A549 (cell line): ENCODE results near the gene MYO1D. TPM values are rescaled to one million over a fixed set of nuclear protein-coding genes. Genes with fewer than 3 reads are reported as not detected.
"Not testable (repeated sequence)": the region's sequence is repeated elsewhere in the genome, so short reads cannot be mapped to it uniquely, and the experiment has no call there.

Experiments used
- ATAC-seq, 2 experiments: fragments of 200-7000 bp in 1 of 2; fragments of >200 bp in 1 of 2; cut with Nextera tagmentation in 1 of 2; cut with Tn5 transposase in 1 of 2; 3 replicates each; pipeline versions ENCODE4 v1.8.0 to v1.9.1; 2018 to 2020; ENCODE audit warnings: mild to moderate bottlenecking in 1 of 2, moderate library complexity in 1 of 2
- CTCF ChIA-PET: fragments of 300-600 bp; sonication (Branson Sonifier 250); formaldehyde crosslinking; extraction: SDS; loops from one replicate; lab custom pipeline; 2021; ENCODE audit warnings: antibody characterized with exemption, inconsistent platforms; lab: Yijun Ruan, JAX
- POLR2A ChIA-PET: fragments of 350-600 bp; formaldehyde crosslinking; extraction: SDS; loops from one replicate; lab custom pipeline; 2021; ENCODE audit warnings: antibody characterized with exemption, inconsistent platforms; lab: Yijun Ruan, JAX
- DNase-seq, 2 experiments: peaks; one replicate each; pipeline versions ENCODE4 v3.0.0 to v3.0.0-alpha.2; 2011 to 2016; ENCODE audit warnings: low read depth in 1 of 2, low spot score in 1 of 2
- FAIRE-seq: peaks from 2 replicates; lab custom pipeline; 2011; peaks lifted over from hg19 to GRCh38; lab: Jason Lieb, UNC
- H3K27ac ChIP-seq, 2 experiments: fragments of >200 bp; sonication (Bioruptor Twin); formaldehyde crosslinking; 3 replicates each; pipeline ENCODE4 v1.5.1; 2016 to 2017
- H3K4me1 ChIP-seq: fragments of >200 bp; sonication (Bioruptor Twin); formaldehyde crosslinking; 3 replicates; pipeline ENCODE4 v1.6.1; 2016
- H3K4me2 ChIP-seq: fragments of >200 bp; sonication (Bioruptor Twin); formaldehyde crosslinking; 3 replicates; pipeline ENCODE4 v1.6.1; 2016
- H3K4me3 ChIP-seq: fragments of >200 bp; sonication (Bioruptor Twin); formaldehyde crosslinking; 3 replicates; pipeline ENCODE4 v1.5.1; 2016
- H3K9me3 ChIP-seq: fragments of >200 bp; sonication (Bioruptor Twin); formaldehyde crosslinking; 3 replicates; pipeline ENCODE4 v1.6.1; 2016
- CHD4 ChIP-seq: fragments of 200-600 bp; sonication (generic); IDR thresholded peaks from 2 replicates; pipeline ENCODE4 v1.6.1; 2016; ENCODE audit warnings: antibody characterized with exemption, mild to moderate bottlenecking, borderline replicate concordance
- EHF ChIP-seq: fragments of 250-450 bp; sonication (Bioruptor Pico); IDR thresholded peaks from 2 replicates; pipeline ENCODE4 v1.5.0; 2020; ENCODE audit warnings: mild to moderate bottlenecking
- FOSB ChIP-seq: fragments of 250-450 bp; sonication (Bioruptor Pico); IDR thresholded peaks from 2 replicates; pipeline ENCODE4 v1.5.0; 2020; ENCODE audit warnings: mild to moderate bottlenecking, moderate library complexity
- HDAC2 ChIP-seq: fragments of 200-600 bp; sonication (generic); IDR thresholded peaks from 2 replicates; pipeline ENCODE4 v1.6.1; 2016
- HEYL ChIP-seq: fragments of 250-450 bp; sonication (Bioruptor Pico); IDR thresholded peaks from 2 replicates; pipeline ENCODE4 v1.8.0; 2021; ENCODE audit warnings: mild to moderate bottlenecking, moderate library complexity
- JUN ChIP-seq, 2 experiments: fragments of >200 bp; sonication (Bioruptor Twin); formaldehyde crosslinking; IDR thresholded peaks; 2 replicates in 1 of 2; 3 replicates in 1 of 2; pipeline ENCODE4 v1.6.1; 2016 to 2017
- JUNB ChIP-seq: fragments of >200 bp; sonication (Bioruptor Twin); formaldehyde crosslinking; IDR thresholded peaks from 2 replicates; pipeline ENCODE4 v1.6.1; 2016
- KDM1A ChIP-seq: fragments of 200-600 bp; sonication (generic); IDR thresholded peaks from 2 replicates; pipeline ENCODE4 v1.6.1; 2016; ENCODE audit warnings: low read depth, mild to moderate bottlenecking
- POLR2AphosphoS2 ChIP-seq: conservative IDR thresholded peaks from 2 replicates; pipeline ENCODE4 v1.6.1; 2012; ENCODE audit warnings: low read length, improper control_type of control experiment, inconsistent platforms
- RFX5 ChIP-seq: fragments of 450-650 bp; IDR thresholded peaks from 2 replicates; pipeline ENCODE4 v1.7.1; 2014; ENCODE audit warnings: antibody characterized with exemption, mild to moderate bottlenecking, moderate library complexity
- SREBF2 ChIP-seq: fragments of 450-650 bp; IDR thresholded peaks from 2 replicates; pipeline ENCODE4 v1.6.1; 2014; ENCODE audit warnings: mild to moderate bottlenecking, moderate library complexity
- TP53 ChIP-seq: fragments of 250-450 bp; sonication (Bioruptor Pico); IDR thresholded peaks from 2 replicates; pipeline ENCODE4 v1.5.0; 2021; ENCODE audit warnings: mild to moderate bottlenecking, moderate library complexity
- ZNF302 ChIP-seq: fragments of 250-450 bp; sonication (Bioruptor Pico); IDR thresholded peaks from 2 replicates; pipeline ENCODE4 v1.9.0; 2021; ENCODE audit warnings: inconsistent platforms, mild to moderate bottlenecking, moderate library complexity
- ZSCAN20 ChIP-seq: fragments of 250-450 bp; sonication (Bioruptor Pico); IDR thresholded peaks from 2 replicates; pipeline ENCODE4 v1.8.0; 2022; ENCODE audit warnings: mild to moderate bottlenecking, moderate library complexity
- WGBS: methylation state at CpG from one replicate; pipeline ENCODE4 v1.1.6; 2017; ENCODE audit errors: missing lambda C conversion rate; 5-methylcytosine and 5-hydroxymethylcytosine counted together
- polyA plus RNA-seq, 4 experiments: library from polyadenylated mRNA; depleted of rRNA in 3 of 4; stranded (reverse); fragments of >200 nt; fragmentation: RNase III in 1 of 4; extraction: RNeasy Plus Mini Kit Qiagen cat#74134 plus additional on column Dnase treatment in 1 of 4; gene quantifications; 2 replicates in 3 of 4; 3 replicates in 1 of 4; pipeline ENCODE4 v1.2.3, GENCODE V29; 2011 to 2017
- TF ChIP-seq, protein P1 (sequence below): fragments of 200-600 bp; sonication (generic); IDR thresholded peaks from 2 replicates; pipeline ENCODE4 v1.6.1; 2016; ENCODE audit warnings: antibody characterized with exemption, mild to moderate bottlenecking, moderate library complexity
- TF ChIP-seq, protein P2 (sequence below): fragments of >200 bp; sonication (Bioruptor Twin); formaldehyde crosslinking; IDR thresholded peaks from 3 replicates; pipeline ENCODE4 v1.6.1; 2016
- TF ChIP-seq, protein P3 (sequence below): fragments of >200 bp; sonication (Bioruptor Twin); formaldehyde crosslinking; IDR thresholded peaks from 2 replicates; pipeline ENCODE4 v1.6.1; 2016
- TF ChIP-seq, protein P4 (sequence below): fragments of 450-650 bp; IDR thresholded peaks from 2 replicates; pipeline ENCODE4 v1.6.1; 2014; ENCODE audit warnings: antibody characterized with exemption
- TF ChIP-seq, protein P5 (sequence below): fragments of 250-450 bp; sonication (Bioruptor Pico); IDR thresholded peaks from 2 replicates; pipeline ENCODE4 v1.5.0; 2020; ENCODE audit warnings: low read depth, mild to moderate bottlenecking, moderate library complexity

The MYO1D gene
- polyA plus RNA-seq, 2 of the 4 experiments (the other 2 are of a cell fraction): 2.8 to 4.2 TPM

DNA sequence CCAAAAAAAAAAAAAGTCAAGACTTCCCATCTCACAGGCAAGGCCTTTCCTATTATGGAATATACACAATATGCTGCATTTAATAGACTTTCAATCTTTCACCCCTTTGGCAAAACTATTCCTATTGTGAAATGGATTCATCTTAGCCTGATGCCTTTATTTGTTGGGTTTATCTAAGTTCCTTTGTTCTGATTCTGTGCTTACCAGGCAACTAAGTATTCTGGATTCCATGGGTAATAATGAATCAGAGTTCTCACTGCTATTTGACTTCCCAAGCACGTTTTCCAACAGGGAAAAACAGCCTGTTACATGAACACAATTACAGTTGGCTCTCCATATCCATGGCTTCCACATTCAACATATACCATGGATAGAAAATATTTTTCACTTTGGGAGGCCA is 135.5 kb downstream of the MYO1D start (continued):
- TF ChIP-seq, protein P1, sequence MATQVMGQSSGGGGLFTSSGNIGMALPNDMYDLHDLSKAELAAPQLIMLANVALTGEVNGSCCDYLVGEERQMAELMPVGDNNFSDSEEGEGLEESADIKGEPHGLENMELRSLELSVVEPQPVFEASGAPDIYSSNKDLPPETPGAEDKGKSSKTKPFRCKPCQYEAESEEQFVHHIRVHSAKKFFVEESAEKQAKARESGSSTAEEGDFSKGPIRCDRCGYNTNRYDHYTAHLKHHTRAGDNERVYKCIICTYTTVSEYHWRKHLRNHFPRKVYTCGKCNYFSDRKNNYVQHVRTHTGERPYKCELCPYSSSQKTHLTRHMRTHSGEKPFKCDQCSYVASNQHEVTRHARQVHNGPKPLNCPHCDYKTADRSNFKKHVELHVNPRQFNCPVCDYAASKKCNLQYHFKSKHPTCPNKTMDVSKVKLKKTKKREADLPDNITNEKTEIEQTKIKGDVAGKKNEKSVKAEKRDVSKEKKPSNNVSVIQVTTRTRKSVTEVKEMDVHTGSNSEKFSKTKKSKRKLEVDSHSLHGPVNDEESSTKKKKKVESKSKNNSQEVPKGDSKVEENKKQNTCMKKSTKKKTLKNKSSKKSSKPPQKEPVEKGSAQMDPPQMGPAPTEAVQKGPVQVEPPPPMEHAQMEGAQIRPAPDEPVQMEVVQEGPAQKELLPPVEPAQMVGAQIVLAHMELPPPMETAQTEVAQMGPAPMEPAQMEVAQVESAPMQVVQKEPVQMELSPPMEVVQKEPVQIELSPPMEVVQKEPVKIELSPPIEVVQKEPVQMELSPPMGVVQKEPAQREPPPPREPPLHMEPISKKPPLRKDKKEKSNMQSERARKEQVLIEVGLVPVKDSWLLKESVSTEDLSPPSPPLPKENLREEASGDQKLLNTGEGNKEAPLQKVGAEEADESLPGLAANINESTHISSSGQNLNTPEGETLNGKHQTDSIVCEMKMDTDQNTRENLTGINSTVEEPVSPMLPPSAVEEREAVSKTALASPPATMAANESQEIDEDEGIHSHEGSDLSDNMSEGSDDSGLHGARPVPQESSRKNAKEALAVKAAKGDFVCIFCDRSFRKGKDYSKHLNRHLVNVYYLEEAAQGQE: no peak
- TF ChIP-seq, protein P2, sequence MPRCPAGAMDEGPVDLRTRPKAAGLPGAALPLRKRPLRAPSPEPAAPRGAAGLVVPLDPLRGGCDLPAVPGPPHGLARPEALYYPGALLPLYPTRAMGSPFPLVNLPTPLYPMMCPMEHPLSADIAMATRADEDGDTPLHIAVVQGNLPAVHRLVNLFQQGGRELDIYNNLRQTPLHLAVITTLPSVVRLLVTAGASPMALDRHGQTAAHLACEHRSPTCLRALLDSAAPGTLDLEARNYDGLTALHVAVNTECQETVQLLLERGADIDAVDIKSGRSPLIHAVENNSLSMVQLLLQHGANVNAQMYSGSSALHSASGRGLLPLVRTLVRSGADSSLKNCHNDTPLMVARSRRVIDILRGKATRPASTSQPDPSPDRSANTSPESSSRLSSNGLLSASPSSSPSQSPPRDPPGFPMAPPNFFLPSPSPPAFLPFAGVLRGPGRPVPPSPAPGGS: no peak

DNA sequence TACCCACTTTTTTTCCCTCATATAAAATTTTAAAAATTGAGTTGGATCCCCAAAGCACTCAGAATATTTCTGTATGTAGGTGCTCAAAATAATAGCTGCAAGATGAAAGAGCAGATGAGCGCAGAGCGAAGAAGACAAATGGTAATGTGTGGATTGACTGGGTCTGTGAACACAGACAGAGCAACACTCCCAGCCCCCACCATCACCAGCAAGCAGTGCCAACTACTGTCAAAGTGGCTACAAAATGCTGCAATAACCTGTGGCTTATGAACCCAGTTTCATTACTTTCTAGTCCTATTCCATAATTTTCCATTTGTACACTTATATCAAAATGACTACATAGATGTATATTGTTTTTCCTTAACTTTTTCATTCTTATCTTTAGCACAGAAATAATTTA is 137.2 kb downstream of the MYO1D start:
- H3K27ac ChIP-seq: no peak overlapping the region
- ChIA-PET POLR2A (no interaction called here), CTCF (no interaction called here)
- H3K4me2 ChIP-seq: no peak overlapping the region
- TF ChIP-seq FOSB (CRISPR knock-in tag) (no peak), HDAC2 (no peak), JUN (IDR thresholded peaks at IDR 0.05) (no peak), EHF (no peak), ZNF302 (CRISPR knock-in tag) (no peak), CHD4 (no peak), TP53 (CRISPR knock-in tag) (no peak)
- TF ChIP-seq, protein P3, sequence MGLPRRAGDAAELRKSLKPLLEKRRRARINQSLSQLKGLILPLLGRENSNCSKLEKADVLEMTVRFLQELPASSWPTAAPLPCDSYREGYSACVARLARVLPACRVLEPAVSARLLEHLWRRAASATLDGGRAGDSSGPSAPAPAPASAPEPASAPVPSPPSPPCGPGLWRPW: no peak
- TF ChIP-seq, protein P1: no peak
- H3K4me3 ChIP-seq: no peak overlapping the region
- WGBS: 96% methylated on average over 2 of the region's 2 CpGs
- no peaks in the 10 kb centered on the region for H3K9me3 ChIP-seq
- DNase-seq (no peak), ATAC-seq (no peak), FAIRE-seq (peak; percentile 32)
- H3K4me1 ChIP-seq: 0 out of 3 replicates have a peak, but pooled peaks cover 4% of the 10 kb centered on the region

DNA sequence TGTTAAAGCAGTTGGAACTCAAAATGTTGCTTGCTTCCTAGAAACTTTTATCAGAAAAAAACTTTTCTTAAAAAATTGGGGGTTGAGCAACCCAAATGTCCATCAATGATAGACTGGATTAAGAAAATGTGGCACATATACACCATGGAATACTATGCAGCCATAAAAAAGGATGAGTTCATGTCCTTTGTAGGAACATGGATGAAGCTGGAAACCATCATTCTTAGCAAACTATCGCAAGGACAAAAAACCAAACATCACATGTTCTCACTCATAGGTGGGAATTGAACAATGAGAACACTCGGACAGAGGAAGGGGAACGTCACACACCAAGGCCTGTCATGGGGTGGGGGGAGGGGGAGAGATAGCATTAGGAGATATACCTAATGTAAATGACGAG is 137.8 kb downstream of the MYO1D start:
- DNase-seq, H3K27ac ChIP-seq, FAIRE-seq, H3K4me1 ChIP-seq, H3K4me3 ChIP-seq, H3K4me2 ChIP-seq, H3K9me3 ChIP-seq, ATAC-seq, CTCF ChIA-PET, POLR2A ChIA-PET: not testable (repeated sequence)
- 51% methylated on average over 4 of the region's 4 CpGs for WGBS

DNA sequence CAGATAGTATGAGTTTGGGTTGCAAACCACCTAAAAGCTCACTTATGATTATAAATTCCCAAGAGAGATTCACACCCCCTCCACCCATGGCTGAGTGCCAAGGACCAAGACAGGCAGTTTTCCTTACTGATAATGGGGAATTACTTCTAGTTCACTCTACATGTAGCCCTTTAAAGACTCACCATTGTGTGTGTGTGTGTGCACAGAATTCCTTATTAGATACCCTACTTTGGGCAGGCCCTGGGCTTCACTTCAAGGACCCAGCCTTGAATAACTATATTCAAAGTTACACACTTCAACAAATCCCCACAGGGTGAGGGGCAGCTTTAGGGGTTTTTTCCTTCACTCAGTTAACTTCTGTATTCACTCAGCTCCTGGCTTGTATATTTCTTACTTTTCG is 143.5 kb downstream of the MYO1D start:
- ATAC-seq: no peak
- WGBS: 75% methylated on average over 1 of the region's 1 CpG
- H3K9me3 ChIP-seq: no peaks in the 10 kb centered on the region
- CTCF ChIA-PET: interaction anchor here (0.6 to 3.0 kb wide), 4 partner anchors 10 to 101 kb away, joined by 3 to 8 read pairs (median 4); no protein-coding TSS in a partner anchor
- no peak for FAIRE-seq
- no peak overlapping the region for H3K4me3 ChIP-seq
- H3K4me2 ChIP-seq: no peak overlapping the region
- no peak overlapping the region for H3K27ac ChIP-seq
- no peak for DNase-seq
- POLR2A ChIA-PET: no interaction called here
- no peaks in the 10 kb centered on the region for H3K4me1 ChIP-seq
- TF ChIP-seq POLR2AphosphoS2 (no peak), RFX5 (no peak), SREBF2 (no peak), ZSCAN20 (CRISPR knock-in tag) (no peak), JUNB (no peak), CHD4 (no peak), KDM1A (no peak), HEYL (CRISPR knock-in tag) (no peak), JUN (IDR thresholded peaks at IDR 0.05) (no peak)
- TF ChIP-seq, protein P4, sequence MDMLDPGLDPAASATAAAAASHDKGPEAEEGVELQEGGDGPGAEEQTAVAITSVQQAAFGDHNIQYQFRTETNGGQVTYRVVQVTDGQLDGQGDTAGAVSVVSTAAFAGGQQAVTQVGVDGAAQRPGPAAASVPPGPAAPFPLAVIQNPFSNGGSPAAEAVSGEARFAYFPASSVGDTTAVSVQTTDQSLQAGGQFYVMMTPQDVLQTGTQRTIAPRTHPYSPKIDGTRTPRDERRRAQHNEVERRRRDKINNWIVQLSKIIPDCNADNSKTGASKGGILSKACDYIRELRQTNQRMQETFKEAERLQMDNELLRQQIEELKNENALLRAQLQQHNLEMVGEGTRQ: no peak
- TF ChIP-seq, protein P3: no peak
- TF ChIP-seq, protein P5, sequence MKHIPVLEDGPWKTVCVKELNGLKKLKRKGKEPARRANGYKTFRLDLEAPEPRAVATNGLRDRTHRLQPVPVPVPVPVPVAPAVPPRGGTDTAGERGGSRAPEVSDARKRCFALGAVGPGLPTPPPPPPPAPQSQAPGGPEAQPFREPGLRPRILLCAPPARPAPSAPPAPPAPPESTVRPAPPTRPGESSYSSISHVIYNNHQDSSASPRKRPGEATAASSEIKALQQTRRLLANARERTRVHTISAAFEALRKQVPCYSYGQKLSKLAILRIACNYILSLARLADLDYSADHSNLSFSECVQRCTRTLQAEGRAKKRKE (CRISPR knock-in tag): no peak
